ENCODE results near the gene EHF. TPM values are rescaled to one million over a fixed set of nuclear protein-coding genes. Genes with fewer than 3 reads are reported as not detected.

Gene EHF
- total RNA-seq, 2 donors from 2014 or later, result 164 to 332 TPM

DNA sequence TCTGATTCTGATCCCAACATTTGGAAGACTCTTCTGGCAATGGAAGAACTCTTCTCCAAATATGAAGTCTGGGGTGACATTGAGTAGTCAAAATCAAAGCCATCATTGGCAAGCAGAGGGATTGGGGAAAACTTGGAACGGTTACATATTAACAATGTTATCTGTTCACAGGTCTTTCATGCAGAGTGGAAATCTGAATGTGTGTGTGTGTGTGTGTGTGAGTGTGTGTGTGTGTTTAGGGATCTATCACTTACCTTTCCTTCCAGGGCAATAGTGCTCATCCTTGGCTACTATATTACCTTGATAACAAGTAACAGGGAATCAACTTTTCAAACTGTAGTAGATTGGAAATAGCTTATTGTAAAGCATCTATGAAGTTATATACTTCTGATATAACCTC, 55.3 kb downstream of the EHF start:
- no peak for DNase-seq (ENCODE audit: low spot score)
- intact Hi-C loops (cut with DNase I), result no loop called here
- H3K4me3 ChIP-seq, result no peak overlapping the region
- no peaks in the 10 kb centered on the region for H3K9me3 ChIP-seq
- no peaks in the 10 kb centered on the region for H3K4me1 ChIP-seq (replicated peaks)
- TF ChIP-seq, protein P1, sequence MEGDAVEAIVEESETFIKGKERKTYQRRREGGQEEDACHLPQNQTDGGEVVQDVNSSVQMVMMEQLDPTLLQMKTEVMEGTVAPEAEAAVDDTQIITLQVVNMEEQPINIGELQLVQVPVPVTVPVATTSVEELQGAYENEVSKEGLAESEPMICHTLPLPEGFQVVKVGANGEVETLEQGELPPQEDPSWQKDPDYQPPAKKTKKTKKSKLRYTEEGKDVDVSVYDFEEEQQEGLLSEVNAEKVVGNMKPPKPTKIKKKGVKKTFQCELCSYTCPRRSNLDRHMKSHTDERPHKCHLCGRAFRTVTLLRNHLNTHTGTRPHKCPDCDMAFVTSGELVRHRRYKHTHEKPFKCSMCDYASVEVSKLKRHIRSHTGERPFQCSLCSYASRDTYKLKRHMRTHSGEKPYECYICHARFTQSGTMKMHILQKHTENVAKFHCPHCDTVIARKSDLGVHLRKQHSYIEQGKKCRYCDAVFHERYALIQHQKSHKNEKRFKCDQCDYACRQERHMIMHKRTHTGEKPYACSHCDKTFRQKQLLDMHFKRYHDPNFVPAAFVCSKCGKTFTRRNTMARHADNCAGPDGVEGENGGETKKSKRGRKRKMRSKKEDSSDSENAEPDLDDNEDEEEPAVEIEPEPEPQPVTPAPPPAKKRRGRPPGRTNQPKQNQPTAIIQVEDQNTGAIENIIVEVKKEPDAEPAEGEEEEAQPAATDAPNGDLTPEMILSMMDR (IDR thresholded peaks at IDR 0.05), result no peak
- TF ChIP-seq POLR2A (IDR thresholded peaks at IDR 0.05) (no peak), POLR2AphosphoS5 (IDR thresholded peaks at IDR 0.05) (no peak)
- H3K36me3 ChIP-seq, result no peaks in the 10 kb centered on the region
- no peaks in the 10 kb centered on the region for H3K27me3 ChIP-seq (replicated peaks; ENCODE audit: insufficient read depth)
- peak overlapping the region in 1 of 2 donors; percentile 23 for H3K27ac ChIP-seq
- WGBS, result 83% methylated on average over 1 of the region's 1 CpG

DNA sequence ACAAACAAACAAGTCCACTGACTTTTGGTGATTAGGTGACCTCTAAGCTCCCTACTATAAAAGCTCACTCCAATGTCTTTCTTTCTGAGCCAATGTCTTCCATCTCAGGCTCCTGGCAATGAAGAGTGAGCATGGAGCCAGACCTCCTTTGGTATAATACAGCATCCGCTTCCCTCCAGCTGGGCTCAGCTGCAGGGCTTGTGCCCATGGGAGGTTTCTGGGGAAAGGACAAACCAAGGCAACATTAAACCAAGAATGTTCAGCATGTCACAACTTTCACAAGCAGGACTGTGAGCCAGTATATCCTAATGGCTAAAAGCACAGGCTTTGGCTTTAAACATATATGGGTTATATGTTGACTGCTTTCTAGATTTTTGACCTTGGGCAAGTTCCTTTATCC, 58.8 kb downstream of the EHF start:
- no peaks in the 10 kb centered on the region for H3K36me3 ChIP-seq
- DNase-seq (ENCODE audit: low spot score), result no peak
- H3K4me1 ChIP-seq (replicated peaks), result no peaks in the 10 kb centered on the region
- H3K27ac ChIP-seq, result no peak overlapping the region
- 81% methylated on average over 1 of the region's 1 CpG for WGBS
- intact Hi-C loops (cut with DNase I), result no loop called here
- H3K9me3 ChIP-seq, result no peaks in the 10 kb centered on the region
- TF ChIP-seq POLR2AphosphoS5 (IDR thresholded peaks at IDR 0.05), result no peak
- TF ChIP-seq, protein P1 (IDR thresholded peaks at IDR 0.05), result no peak
- TF ChIP-seq POLR2A (IDR thresholded peaks at IDR 0.05), result no peak
- no peak overlapping the region for H3K4me3 ChIP-seq
- H3K27me3 ChIP-seq (replicated peaks; ENCODE audit: insufficient read depth), result no peaks in the 10 kb centered on the region

DNA sequence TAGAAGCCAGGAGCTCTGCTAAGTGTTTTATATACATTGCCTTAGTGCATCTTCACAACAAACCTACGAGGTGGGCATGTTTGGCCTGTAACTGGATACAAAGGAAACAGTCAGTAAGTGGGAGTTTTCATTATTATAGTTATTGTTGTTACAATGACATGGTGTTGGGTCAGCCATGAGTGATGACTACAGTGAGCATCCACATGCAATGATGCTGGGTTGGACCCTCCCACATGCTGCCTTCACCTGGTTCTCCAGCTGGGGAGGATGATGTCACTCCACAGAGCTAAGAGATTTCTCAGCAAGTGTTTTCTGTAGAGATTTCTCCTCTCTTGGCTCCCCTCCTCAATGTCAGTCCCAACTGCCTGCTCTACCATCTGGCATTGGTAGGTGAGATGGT, 59.3 kb downstream of the EHF start:
- intact Hi-C loops (cut with DNase I), result no loop called here
- H3K4me3 ChIP-seq, result no peak overlapping the region
- no peaks in the 10 kb centered on the region for H3K9me3 ChIP-seq
- 71% methylated on average over 1 of the region's 1 CpG for WGBS
- no peak for DNase-seq (ENCODE audit: low spot score)
- H3K27me3 ChIP-seq (replicated peaks; ENCODE audit: insufficient read depth), result no peaks in the 10 kb centered on the region
- H3K27ac ChIP-seq, result no peak overlapping the region
- TF ChIP-seq POLR2AphosphoS5 (IDR thresholded peaks at IDR 0.05) (no peak), POLR2A (IDR thresholded peaks at IDR 0.05) (no peak)
- TF ChIP-seq, protein P1 (IDR thresholded peaks at IDR 0.05), result no peak
- no peaks in the 10 kb centered on the region for H3K4me1 ChIP-seq (replicated peaks)
- H3K36me3 ChIP-seq, result no peaks in the 10 kb centered on the region

DNA sequence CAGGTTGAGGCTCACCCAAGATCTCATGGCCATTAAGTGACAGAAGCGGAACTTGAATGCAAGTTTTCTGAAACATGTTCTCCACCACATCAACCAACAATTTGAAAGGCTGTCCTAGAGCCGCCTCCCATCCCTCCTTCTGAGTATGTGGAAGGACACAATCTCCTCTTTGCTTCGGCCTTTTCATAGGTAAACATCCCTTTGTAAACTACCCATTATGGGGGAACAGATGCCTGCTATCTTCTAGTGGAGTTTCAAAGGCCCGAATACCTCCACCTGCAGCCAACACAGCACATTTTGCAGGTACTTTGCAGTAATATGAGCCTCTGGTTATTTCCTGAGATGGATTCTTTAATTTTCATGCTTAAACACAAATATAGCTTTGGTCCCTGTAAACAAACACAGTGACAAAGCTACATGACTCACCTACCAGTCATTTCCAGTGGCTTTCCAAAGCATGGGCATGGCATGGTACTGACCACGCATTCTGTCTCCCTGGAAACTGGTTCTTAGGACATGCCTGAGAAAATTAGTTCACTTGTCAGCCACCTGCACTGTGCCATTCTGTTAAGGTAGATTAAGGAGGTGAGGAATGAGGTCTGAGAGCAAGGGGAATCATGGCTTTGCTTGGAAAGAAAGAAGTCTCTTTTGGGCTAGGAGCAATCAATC, 60.2 kb downstream of the EHF start:
- intact Hi-C loops (cut with DNase I), result no loop called here
- H3K27me3 ChIP-seq (replicated peaks; ENCODE audit: insufficient read depth), result no peaks in the 10 kb centered on the region
- no peaks in the 10 kb centered on the region for H3K9me3 ChIP-seq
- no peaks in the 10 kb centered on the region for H3K4me1 ChIP-seq (replicated peaks)
- WGBS, result 91% methylated on average over 5 of the region's 5 CpGs
- H3K36me3 ChIP-seq, result no peaks in the 10 kb centered on the region
- H3K27ac ChIP-seq, result no peak overlapping the region
- no peak overlapping the region for H3K4me3 ChIP-seq
- no peak for DNase-seq (ENCODE audit: low spot score)
- TF ChIP-seq POLR2AphosphoS5 (IDR thresholded peaks at IDR 0.05) (no peak), POLR2A (IDR thresholded peaks at IDR 0.05) (no peak)
- TF ChIP-seq, protein P1 (IDR thresholded peaks at IDR 0.05), result no peak

DNA sequence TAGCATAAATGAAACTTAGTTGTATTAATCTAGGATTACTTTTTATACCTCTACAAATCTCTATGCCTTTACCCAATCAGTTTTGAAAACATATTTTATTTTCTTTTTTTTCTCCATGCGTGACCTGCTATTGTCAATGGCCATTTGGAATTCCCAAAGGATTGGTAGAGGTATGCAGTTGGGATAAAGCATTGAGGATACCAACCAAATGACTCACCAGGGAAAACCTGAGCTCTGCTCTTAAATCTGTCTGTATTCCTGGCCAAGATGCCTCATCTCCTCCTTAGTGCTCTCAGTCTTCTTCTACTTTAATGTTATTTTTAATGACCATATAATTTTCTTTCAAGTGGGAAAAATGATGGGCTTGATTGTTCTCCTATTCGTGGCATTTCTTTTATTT, 61.9 kb downstream of the EHF start:
- 70% methylated on average over 2 of the region's 2 CpGs for WGBS
- no peak overlapping the region for H3K4me3 ChIP-seq
- H3K4me1 ChIP-seq (replicated peaks), result no peaks in the 10 kb centered on the region
- no peaks in the 10 kb centered on the region for H3K36me3 ChIP-seq
- no peaks in the 10 kb centered on the region for H3K9me3 ChIP-seq
- intact Hi-C loops (cut with DNase I), result no loop called here
- no peaks in the 10 kb centered on the region for H3K27me3 ChIP-seq (replicated peaks; ENCODE audit: insufficient read depth)
- no peak for DNase-seq (ENCODE audit: low spot score)
- no peak overlapping the region for H3K27ac ChIP-seq
- TF ChIP-seq, protein P1 (IDR thresholded peaks at IDR 0.05), result no peak
- TF ChIP-seq POLR2AphosphoS5 (IDR thresholded peaks at IDR 0.05) (no peak), POLR2A (IDR thresholded peaks at IDR 0.05) (no peak)

Measured in prostate gland (tissue), 2 donors.